Endothelial cell of umbilical vein (primary cell): ENCODE data around the gene KCNN3. TPM values are rescaled to one million over a fixed set of nuclear protein-coding genes. Genes with fewer than 3 reads are reported as not detected.

Experiments
- BruUV-seq: library from RNA; stranded (reverse); fragments of 400-500 nt; replicated peaks from 2 replicates; lab custom pipeline; 2021; lab: Mats Ljungman, UMichigan
- CTCF ChIA-PET: fragments of 300-600, 350-600 bp; sonication (Branson Sonifier 250); formaldehyde crosslinking; loops from one replicate; lab custom pipeline; 2021; ENCODE audit warnings: antibody characterized with exemption, inconsistent platforms; lab: Charles Lee
- POLR2A ChIA-PET: fragments of 300-600, 350-600 bp; sonication (Branson Sonifier 250); formaldehyde crosslinking; loops from one replicate; lab custom pipeline; 2021; ENCODE audit warnings: antibody characterized with exemption, inconsistent platforms; lab: Charles Lee
- DNase-seq: peaks from one replicate; pipeline ENCODE4 v3.0.0-alpha.2; 2011; ENCODE audit warnings: low read depth, low spot score
- FAIRE-seq: peaks from 2 replicates; lab custom pipeline; 2011; peaks lifted over from hg19 to GRCh38; lab: Jason Lieb, UNC
- H2AFZ ChIP-seq: 2 replicates; pipeline ENCODE4 v1.6.0; 2012; ENCODE audit warnings: low read depth, low read length, control low read depth, inconsistent platforms
- H3K27ac ChIP-seq: 2 replicates; pipeline ENCODE4 v1.5.1; 2011; ENCODE audit warnings: low read depth, mild to moderate bottlenecking, control low read depth, low read length, moderate library complexity; ENCODE audit not compliant: insufficient read depth
- H3K27me3 ChIP-seq, 2 experiments: 2 replicates each; pipeline versions ENCODE4 v1.6.0 to v1.6.1; 2011; ENCODE audit warnings: low read length in 2 of 2, mixed read lengths in 1 of 2; ENCODE audit not compliant: control insufficient read depth in 2 of 2, insufficient read depth in 2 of 2
- H3K36me3 ChIP-seq, 2 experiments: 2 replicates in 1 of 2; 3 replicates in 1 of 2; pipeline ENCODE4 v1.5.1; 2011; ENCODE audit warnings: low read length in 2 of 2, mild to moderate bottlenecking in 1 of 2, moderate library complexity in 1 of 2; ENCODE audit not compliant: control insufficient read depth in 2 of 2, insufficient read depth in 2 of 2; ENCODE audit errors: extremely low read depth in 1 of 2
- H3K4me1 ChIP-seq: 3 replicates; pipeline ENCODE4 v1.5.1; 2011; ENCODE audit warnings: mild to moderate bottlenecking, low read length; ENCODE audit not compliant: control insufficient read depth, insufficient read depth; ENCODE audit errors: extremely low read depth
- H3K4me2 ChIP-seq: 2 replicates; pipeline ENCODE4 v1.6.1; 2011; ENCODE audit warnings: low read length, control low read depth, mixed read lengths; ENCODE audit not compliant: insufficient read depth
- H3K4me3 ChIP-seq, 3 experiments: fragments of 200-600 bp in 1 of 3; sonication (generic), shearing (Covaris generic) in 1 of 3; replicated peaks in 1 of 3; 2 replicates each; pipeline ENCODE4 v1.5.1; 2011 to 2016; ENCODE audit warnings: control low read depth in 3 of 3, low read length in 3 of 3, mild to moderate bottlenecking in 2 of 3, inconsistent platforms in 1 of 3, low read depth in 1 of 3, moderate library complexity in 1 of 3; ENCODE audit not compliant: insufficient read depth in 1 of 3
- H3K79me2 ChIP-seq: 2 replicates; pipeline ENCODE4 v1.6.0; 2012; ENCODE audit warnings: low read length, inconsistent platforms; ENCODE audit not compliant: control insufficient read depth, insufficient read depth
- H3K9ac ChIP-seq: replicated peaks from 2 replicates; pipeline ENCODE3; 2011; ENCODE audit warnings: low read length, control low read depth; ENCODE audit not compliant: insufficient read depth; ENCODE audit errors: extremely low read depth
- H3K9me1 ChIP-seq: replicated peaks from 3 replicates; pipeline ENCODE4 v1.6.0; 2011; ENCODE audit warnings: mild to moderate bottlenecking, low read length; ENCODE audit not compliant: control insufficient read depth, insufficient read depth; ENCODE audit errors: extremely low read depth
- H3K9me3 ChIP-seq: replicated peaks from 2 replicates; pipeline ENCODE4 v1.5.1; 2012; ENCODE audit warnings: low read length, inconsistent platforms; ENCODE audit not compliant: control insufficient read depth, insufficient read depth
- H4K20me1 ChIP-seq: replicated peaks from 2 replicates; pipeline ENCODE3; 2011; ENCODE audit warnings: mild to moderate bottlenecking, low read length; ENCODE audit not compliant: control insufficient read depth, insufficient read depth; ENCODE audit errors: extremely low read depth
- CTCF ChIP-seq, 2 donors: IDR thresholded peaks; 1 replicate in 1 of 2; 2 replicates in 1 of 2; pipeline ENCODE4 v1.5.1; 2011; ENCODE audit warnings: low read length in 2 of 2, mild to moderate bottlenecking in 2 of 2, moderate library complexity in 2 of 2, control low read depth in 1 of 2, inconsistent platforms in 1 of 2, low read depth in 1 of 2; ENCODE audit not compliant: insufficient read depth in 1 of 2; ENCODE audit errors: extremely low read depth in 1 of 2
- EZH2 ChIP-seq: IDR thresholded peaks from 2 replicates; pipeline ENCODE4 v1.6.1; 2012; ENCODE audit warnings: borderline replicate concordance, low read depth, mild to moderate bottlenecking, moderate library complexity, low read length, inconsistent platforms; ENCODE audit not compliant: severe bottlenecking
- FOS ChIP-seq: IDR thresholded peaks from 2 replicates; pipeline ENCODE4 v1.6.1; 2011; ENCODE audit warnings: mild to moderate bottlenecking, low read length, moderate library complexity, borderline replicate concordance; ENCODE audit not compliant: insufficient read depth
- GATA2 ChIP-seq: IDR thresholded peaks from 2 replicates; pipeline ENCODE4 v1.7.0; 2011; ENCODE audit warnings: low read depth, mild to moderate bottlenecking, moderate library complexity, mixed read lengths, low read length; ENCODE audit not compliant: insufficient read length, insufficient read depth
- JUN ChIP-seq: IDR thresholded peaks from 2 replicates; pipeline ENCODE4 v1.6.1; 2011; ENCODE audit warnings: borderline replicate concordance, low read depth; ENCODE audit not compliant: insufficient read length, insufficient read depth
- MAX ChIP-seq: IDR thresholded peaks from 2 replicates; pipeline ENCODE4 v1.6.1; 2011; ENCODE audit not compliant: insufficient read depth, insufficient read length
- MYC ChIP-seq: IDR thresholded peaks from one replicate; pipeline ENCODE4 v1.6.1; 2011; ENCODE audit warnings: mild to moderate bottlenecking, low read depth, low read length
- POLR2A ChIP-seq: IDR thresholded peaks from 2 replicates; pipeline ENCODE4 v1.6.1; 2012; ENCODE audit warnings: low read depth, mild to moderate bottlenecking, control low read depth, low read length
- POLR2AphosphoS5 ChIP-seq: IDR thresholded peaks from 2 replicates; pipeline ENCODE4 v1.6.1; 2012; ENCODE audit warnings: low read depth, mild to moderate bottlenecking, control low read depth, low read length, moderate library complexity; ENCODE audit not compliant: insufficient read depth
- dilution Hi-C: fragments of 300-500 bp; cut with MboI; formaldehyde crosslinking; loops from one replicate; pipeline ENCODE4 v1.15.0; 2019; ENCODE audit warnings: low sequenced_read_pairs; ENCODE audit not compliant: extremely low pct_ligation_motif_present
- intact Hi-C: fragments of 100-400 bp; cut with micrococcal nuclease; formaldehyde crosslinking; loops from one replicate; pipeline ENCODE4 v1.10.0; 2022
- polyA plus RNA-seq, 4 experiments: library from polyadenylated mRNA; depleted of rRNA in 3 of 4; stranded (reverse) in 3 of 4; unstranded in 1 of 4; fragments of >200 nt; gene quantifications; 2 replicates each; pipeline versions ENCODE4 v1.2.1 to v1.2.3, GENCODE V29; 2011 to 2012; ENCODE audit warnings: missing spikeins in 1 of 4
- total RNA-seq: library from RNA; stranded (reverse); gene quantifications from 2 replicates; pipeline ENCODE4 v1.2.3, GENCODE V29; 2021

Gene KCNN3
- total and polyA plus RNA-seq, 2 donors (not counting 3 experiments of a cell fraction or from before 2014, with no cell fraction given): 0.91 to 1.1 TPM

GRCh38 chr1:154816937-154817336, 53.1 kb downstream of the KCNN3 start:
- Histone ChIP-seq H3K4me2 (no peak overlapping the region), H4K20me1 (no peaks in the 10 kb centered on the region), H3K9ac (no peak overlapping the region), H3K4me1 (no peaks in the 10 kb centered on the region), H3K4me3 (no peak overlapping the region), H3K27ac (no peak overlapping the region), H3K9me3 (no peaks in the 10 kb centered on the region), H3K27me3 (no peaks in the 10 kb centered on the region), H2AFZ (no peak overlapping the region), H3K79me2 (no peaks in the 10 kb centered on the region), H3K9me1 (no peaks in the 10 kb centered on the region), H3K36me3 (no peaks in the 10 kb centered on the region)
- TF ChIP-seq FOS (no peak), POLR2A (no peak), EZH2 (no peak), GATA2 (no peak), MYC (no peak), CTCF (IDR thresholded peaks at IDR 0.05; ENCODE audit: extremely low read depth in 1 of 2, insufficient read depth in 1 of 2, low read depth in 1 of 2, low read length in 2 of 2) (no peak), POLR2AphosphoS5 (no peak), MAX (no peak), JUN (no peak)
- FAIRE-seq (no peak), DNase-seq (no peak)
- no TSS peak for BruUV-seq
- intact Hi-C loops: no loop called here
- CTCF ChIA-PET: interaction anchor here (1.1 kb wide), 1 partner anchor 10 kb away, joined by 3 read pairs; no protein-coding TSS in a partner anchor
- POLR2A ChIA-PET: no interaction called here
- dilution Hi-C loops: no loop called here
